Neural progenitor cell (in vitro differentiated cells): ENCODE measurements around the gene HES7.

Source experiments
- EZH2 ChIP-seq: fragments of 200-600 bp; sonication (generic); IDR thresholded peaks from 2 replicates; pipeline ENCODE4 v1.6.1; 2017; ENCODE audit warnings: antibody characterized with exemption, mild to moderate bottlenecking, moderate library complexity
- EZH2phosphoT487 ChIP-seq: fragments of 200-600 bp; sonication (generic); IDR thresholded peaks from 2 replicates; pipeline ENCODE4 v1.6.1; 2017; ENCODE audit warnings: antibody characterized with exemption
- TF ChIP-seq, protein P1 (sequence below): fragments of 200-600 bp; sonication (generic); IDR thresholded peaks from 2 replicates; pipeline ENCODE4 v1.5.1; 2017; ENCODE audit warnings: antibody characterized with exemption, mild to moderate bottlenecking

DNA sequence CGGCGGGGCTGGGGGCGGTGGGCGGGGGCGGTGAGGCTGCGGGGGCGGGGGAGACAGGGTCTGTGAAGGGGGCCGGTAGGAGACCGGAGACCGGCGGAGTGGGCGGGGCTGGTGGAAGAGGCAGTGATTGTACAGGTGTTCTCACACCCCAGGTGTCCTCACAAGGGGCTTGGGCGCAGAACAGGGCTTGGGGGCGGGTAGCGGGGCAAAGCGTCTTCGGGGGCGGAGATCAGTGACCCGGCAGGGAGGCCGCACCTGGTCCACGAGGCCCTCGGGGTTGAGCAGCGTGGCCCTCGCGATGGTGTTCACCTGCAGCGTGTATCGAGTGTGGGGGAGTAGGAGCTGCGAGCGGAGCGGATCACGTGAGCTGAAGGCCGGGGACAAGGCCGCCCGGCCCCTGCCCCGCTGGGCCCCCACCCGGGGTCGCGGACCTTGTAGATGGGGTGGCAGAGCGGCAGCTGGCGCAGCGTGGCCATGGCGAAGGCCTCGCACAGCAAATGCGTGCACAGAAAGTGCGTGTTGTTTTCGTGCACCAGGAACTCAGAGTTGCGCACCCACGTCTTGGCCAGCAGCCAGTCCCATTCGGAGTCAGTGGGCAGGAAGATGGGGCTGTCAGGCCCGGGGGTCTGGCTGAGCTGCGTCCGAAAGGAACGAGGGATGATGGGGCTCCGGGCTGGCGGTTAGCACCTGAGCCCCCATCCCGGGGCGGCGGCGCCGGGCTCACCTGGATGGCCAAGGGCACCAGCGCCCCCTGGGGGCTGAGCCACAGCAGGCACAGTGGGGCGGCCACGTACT, 14.0 kb downstream of the HES7 start:
- TF ChIP-seq, protein P1, sequence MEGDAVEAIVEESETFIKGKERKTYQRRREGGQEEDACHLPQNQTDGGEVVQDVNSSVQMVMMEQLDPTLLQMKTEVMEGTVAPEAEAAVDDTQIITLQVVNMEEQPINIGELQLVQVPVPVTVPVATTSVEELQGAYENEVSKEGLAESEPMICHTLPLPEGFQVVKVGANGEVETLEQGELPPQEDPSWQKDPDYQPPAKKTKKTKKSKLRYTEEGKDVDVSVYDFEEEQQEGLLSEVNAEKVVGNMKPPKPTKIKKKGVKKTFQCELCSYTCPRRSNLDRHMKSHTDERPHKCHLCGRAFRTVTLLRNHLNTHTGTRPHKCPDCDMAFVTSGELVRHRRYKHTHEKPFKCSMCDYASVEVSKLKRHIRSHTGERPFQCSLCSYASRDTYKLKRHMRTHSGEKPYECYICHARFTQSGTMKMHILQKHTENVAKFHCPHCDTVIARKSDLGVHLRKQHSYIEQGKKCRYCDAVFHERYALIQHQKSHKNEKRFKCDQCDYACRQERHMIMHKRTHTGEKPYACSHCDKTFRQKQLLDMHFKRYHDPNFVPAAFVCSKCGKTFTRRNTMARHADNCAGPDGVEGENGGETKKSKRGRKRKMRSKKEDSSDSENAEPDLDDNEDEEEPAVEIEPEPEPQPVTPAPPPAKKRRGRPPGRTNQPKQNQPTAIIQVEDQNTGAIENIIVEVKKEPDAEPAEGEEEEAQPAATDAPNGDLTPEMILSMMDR, result peak; percentile 81
- TF ChIP-seq EZH2, result peak; percentile 80
- peak; percentile 66 for TF ChIP-seq EZH2phosphoT487
